Transverse colon (tissue), 4 donors: ENCODE data around the gene GBP6. TPM values are rescaled to one million over a fixed set of nuclear protein-coding genes. Genes with fewer than 3 reads are reported as not detected.
"Not testable (repeated sequence)": the region's sequence is repeated elsewhere in the genome, so short reads cannot be mapped to it uniquely, and the experiment has no call there.

Experiments used
- DNase-seq: peaks from one replicate; pipeline ENCODE4 v3.0.0-alpha.2; 2019
- H3K27ac ChIP-seq, 4 donors: fragments of 200-600 bp; sonication (generic); 2 replicates each; pipeline ENCODE4 v1.5.1; 2016 to 2018; ENCODE audit warnings: inconsistent platforms in 4 of 4
- H3K27me3 ChIP-seq: fragments of 200-600 bp; sonication (generic); 2 replicates; pipeline ENCODE4 v1.5.1; 2017; ENCODE audit warnings: inconsistent platforms
- H3K36me3 ChIP-seq, 4 donors: fragments of 200-600 bp; sonication (generic); 2 replicates each; pipeline ENCODE4 v1.5.1; 2017 to 2019; ENCODE audit warnings: inconsistent platforms in 4 of 4
- H3K4me1 ChIP-seq, 4 donors: fragments of 200-600 bp; sonication (generic); 2 replicates each; pipeline ENCODE4 v1.5.1; 2017 to 2020; ENCODE audit warnings: inconsistent platforms in 4 of 4
- H3K4me3 ChIP-seq, 4 donors: fragments of 200-600 bp; sonication (generic); 1 replicate in 1 of 4; 2 replicates in 3 of 4; pipeline versions ENCODE4 v1.5.1 to v1.6.1; 2017 to 2019; ENCODE audit warnings: inconsistent platforms in 4 of 4
- H3K9me3 ChIP-seq, 2 donors: fragments of 200-600 bp; sonication (generic); 2 replicates each; pipeline ENCODE4 v1.5.1; 2017 to 2019; ENCODE audit warnings: inconsistent platforms in 2 of 2
- EP300 ChIP-seq: sonication (generic); formaldehyde crosslinking; IDR thresholded peaks from one replicate; pipeline ENCODE4 v1.6.1; 2017; ENCODE audit warnings: antibody characterized with exemption, low read depth
- POLR2A ChIP-seq: fragments of 450-650 bp; IDR thresholded peaks from one replicate; pipeline ENCODE4 v1.6.1; 2016; ENCODE audit warnings: antibody characterized with exemption, mild to moderate bottlenecking, moderate library complexity
- POLR2AphosphoS5 ChIP-seq, 3 donors: sonication (generic); formaldehyde crosslinking; IDR thresholded peaks; one replicate each; pipeline ENCODE4 v1.6.1; 2016; ENCODE audit warnings: antibody characterized with exemption in 3 of 3
- whole genome bisulfite sequencing, 2 donors: methylation state at CpG; one replicate each; pipeline ENCODE4 v1.1.5; 2018; ENCODE audit warnings: low coverage in 1 of 2; 5-methylcytosine and 5-hydroxymethylcytosine counted together
- in situ Hi-C, 4 donors: fragments of 200-750 bp; cut with MboI; loops; one replicate each; pipeline versions ENCODE4 v1.15.0 to v1.15.1; 2017; ENCODE audit warnings: low sequenced_read_pairs in 3 of 4, low pct_ligation_motif_present in 1 of 4, low pct_unique_long_range_greater_than_20kb in 1 of 4
- intact Hi-C: fragments of 100-400 bp; cut with DNase I; formaldehyde crosslinking; loops from one replicate; pipeline ENCODE4 v1.15.1; 2023; ENCODE audit warnings: low total_unique reads
- total RNA-seq, 4 donors: library from RNA; depleted of rRNA; stranded (reverse); fragments of >200 nt; gene quantifications; one replicate each; pipeline ENCODE4 v1.1.0, GENCODE V29; 2016
- TF ChIP-seq, protein P1 (sequence below), 5 experiments: fragments of 200-600 bp in 3 of 5; fragments of 450-650 bp in 2 of 5; sonication (generic) in 3 of 5; IDR thresholded peaks; 1 replicate in 2 of 5; 2 replicates in 3 of 5; pipeline ENCODE4 v1.5.1; 2016 to 2017; ENCODE audit warnings: antibody characterized with exemption in 5 of 5, inconsistent platforms in 3 of 5, mild to moderate bottlenecking in 2 of 5, moderate library complexity in 1 of 5

GBP6 gene
- total RNA-seq, 4 donors from 2014 or later = not detected

DNA sequence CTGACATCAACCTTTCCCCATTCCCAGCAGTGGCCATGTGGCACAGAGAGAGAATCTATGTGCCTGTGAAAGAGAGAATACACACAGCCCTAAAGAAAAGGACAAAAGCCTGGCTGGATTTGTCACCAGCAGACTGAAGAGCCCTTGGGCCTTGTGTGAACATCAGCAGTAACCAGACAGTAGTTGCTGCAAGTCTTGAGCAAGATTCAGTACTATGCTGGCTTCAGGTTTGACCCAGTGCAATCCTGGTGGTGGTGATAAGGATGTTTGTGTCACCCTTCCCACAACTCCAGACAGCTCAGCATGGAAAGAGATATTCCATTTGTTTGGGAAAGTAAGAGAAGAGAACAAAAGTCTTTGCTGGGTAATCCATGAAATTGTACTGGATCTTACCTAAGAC lies 28.4 kb upstream of the GBP6 start:
- in situ Hi-C loops = no loop called here
- TF ChIP-seq POLR2AphosphoS5 (IDR thresholded peaks at IDR 0.05) = no peak
- TF ChIP-seq, protein P1, sequence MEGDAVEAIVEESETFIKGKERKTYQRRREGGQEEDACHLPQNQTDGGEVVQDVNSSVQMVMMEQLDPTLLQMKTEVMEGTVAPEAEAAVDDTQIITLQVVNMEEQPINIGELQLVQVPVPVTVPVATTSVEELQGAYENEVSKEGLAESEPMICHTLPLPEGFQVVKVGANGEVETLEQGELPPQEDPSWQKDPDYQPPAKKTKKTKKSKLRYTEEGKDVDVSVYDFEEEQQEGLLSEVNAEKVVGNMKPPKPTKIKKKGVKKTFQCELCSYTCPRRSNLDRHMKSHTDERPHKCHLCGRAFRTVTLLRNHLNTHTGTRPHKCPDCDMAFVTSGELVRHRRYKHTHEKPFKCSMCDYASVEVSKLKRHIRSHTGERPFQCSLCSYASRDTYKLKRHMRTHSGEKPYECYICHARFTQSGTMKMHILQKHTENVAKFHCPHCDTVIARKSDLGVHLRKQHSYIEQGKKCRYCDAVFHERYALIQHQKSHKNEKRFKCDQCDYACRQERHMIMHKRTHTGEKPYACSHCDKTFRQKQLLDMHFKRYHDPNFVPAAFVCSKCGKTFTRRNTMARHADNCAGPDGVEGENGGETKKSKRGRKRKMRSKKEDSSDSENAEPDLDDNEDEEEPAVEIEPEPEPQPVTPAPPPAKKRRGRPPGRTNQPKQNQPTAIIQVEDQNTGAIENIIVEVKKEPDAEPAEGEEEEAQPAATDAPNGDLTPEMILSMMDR (IDR thresholded peaks at IDR 0.05) = no peak
- TF ChIP-seq POLR2A = no peak
- TF ChIP-seq EP300 = no peak
- Histone ChIP-seq H3K27ac (no peak overlapping the region), H3K9me3 (no peaks in the 10 kb centered on the region), H3K4me3 (no peak overlapping the region), H3K4me1 (peaks cover 0 to 3% (median 0%) of the 10 kb centered on the region in 4 donors), H3K36me3 (no peaks in the 10 kb centered on the region), H3K27me3 (no peaks in the 10 kb centered on the region)
- no peak for DNase-seq
- intact Hi-C loops = no loop called here

DNA sequence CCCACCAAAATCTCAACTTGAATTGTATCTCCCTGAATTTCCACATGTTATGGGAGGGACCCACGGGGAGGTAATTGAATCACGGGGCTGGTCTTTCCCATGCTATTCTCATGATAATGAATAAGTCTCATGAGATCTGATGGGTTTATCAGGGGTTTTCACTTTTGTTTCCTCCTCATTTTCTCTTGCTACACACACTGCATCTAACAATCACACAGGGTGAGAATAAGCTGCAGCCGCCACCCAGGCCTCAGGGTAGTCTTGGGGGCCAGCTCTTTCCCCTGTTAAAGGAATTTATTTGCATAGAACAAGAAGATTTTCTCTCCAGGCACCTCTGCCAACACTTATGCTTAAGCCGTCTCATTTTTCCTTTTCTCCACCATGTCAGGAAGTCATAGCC lies 26.0 kb upstream of the GBP6 start:
- intact Hi-C loops = no loop called here

DNA sequence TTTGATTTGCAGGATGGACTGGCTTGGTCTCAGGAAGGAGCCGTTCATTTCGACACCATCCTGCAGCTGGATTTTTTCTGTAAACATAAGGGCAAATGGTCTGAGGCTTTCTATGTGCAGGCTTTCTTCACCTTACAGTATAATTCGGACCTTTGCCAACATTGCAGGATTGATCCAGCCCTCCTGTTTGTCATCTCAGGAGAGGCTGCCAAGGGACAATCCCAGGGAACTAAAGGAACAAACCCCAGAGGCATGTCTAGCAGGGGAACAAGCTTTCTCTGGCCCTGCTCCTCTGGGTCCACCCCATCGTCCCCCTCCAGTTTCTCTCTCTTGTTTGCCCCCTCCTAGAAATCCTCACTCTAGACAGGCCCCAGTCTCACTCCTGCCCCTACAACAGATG lies 24.8 kb upstream of the GBP6 start:
- Histone ChIP-seq H3K9me3 (no peaks in the 10 kb centered on the region), H3K4me3 (no peak overlapping the region), H3K27me3 (no peaks in the 10 kb centered on the region), H3K36me3 (no peaks in the 10 kb centered on the region), H3K27ac (no peak overlapping the region), H3K4me1 (no peaks in the 10 kb centered on the region)
- intact Hi-C loops (no loop called here), in situ Hi-C loops (no loop called here)
- TF ChIP-seq POLR2AphosphoS5 (IDR thresholded peaks at IDR 0.05) = no peak
- TF ChIP-seq, protein P1 (IDR thresholded peaks at IDR 0.05) = no peak
- no peak for TF ChIP-seq EP300
- TF ChIP-seq POLR2A = no peak
- DNase-seq = no peak
- WGBS, 2 donors = 56 to 70% methylated on average over 3 to 4 of the region's 4 CpGs

More for the DNA sequence above, 26.0 kb upstream of the GBP6 start:
- Histone ChIP-seq H3K27ac (no peak overlapping the region), H3K4me3 (no peak overlapping the region), H3K9me3 (no peaks in the 10 kb centered on the region), H3K36me3 (no peaks in the 10 kb centered on the region), H3K27me3 (no peaks in the 10 kb centered on the region), H3K4me1 (no peaks in the 10 kb centered on the region)
- 78% methylated on average over 4 of the region's 4 CpGs; no CpG with 5 or more reads in 1 of the 2 donors for WGBS, 2 donors
- TF ChIP-seq, protein P1 (IDR thresholded peaks at IDR 0.05) = no peak
- no peak for TF ChIP-seq POLR2AphosphoS5 (IDR thresholded peaks at IDR 0.05)
- TF ChIP-seq EP300 = no peak
- no peak for TF ChIP-seq POLR2A
- in situ Hi-C loops = no loop called here
- DNase-seq = no peak

DNA sequence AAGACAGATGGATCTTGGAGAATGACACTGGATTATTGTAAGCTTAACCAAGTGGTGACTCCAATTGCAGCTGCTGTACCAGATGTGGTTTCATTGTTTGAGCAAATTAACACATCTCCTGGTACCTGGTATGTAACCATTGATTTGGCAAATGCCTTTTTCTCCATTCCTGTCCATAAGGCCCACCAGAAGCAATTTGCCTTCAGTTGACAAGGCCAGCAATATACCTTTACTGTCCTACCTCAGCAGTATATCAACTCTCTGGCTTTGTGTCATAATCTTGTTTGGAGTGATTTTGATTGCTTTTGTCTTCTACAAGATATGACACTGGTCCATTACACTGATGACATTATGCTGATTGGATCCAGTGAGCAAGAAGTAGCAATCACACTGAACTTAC lies 18.4 kb upstream of the GBP6 start:
- DNase-seq, intact Hi-C loops, H3K9me3 ChIP-seq, in situ Hi-C loops, H3K27me3 ChIP-seq, H3K4me1 ChIP-seq, H3K36me3 ChIP-seq, H3K27ac ChIP-seq, H3K4me3 ChIP-seq: not testable (repeated sequence)

DNA sequence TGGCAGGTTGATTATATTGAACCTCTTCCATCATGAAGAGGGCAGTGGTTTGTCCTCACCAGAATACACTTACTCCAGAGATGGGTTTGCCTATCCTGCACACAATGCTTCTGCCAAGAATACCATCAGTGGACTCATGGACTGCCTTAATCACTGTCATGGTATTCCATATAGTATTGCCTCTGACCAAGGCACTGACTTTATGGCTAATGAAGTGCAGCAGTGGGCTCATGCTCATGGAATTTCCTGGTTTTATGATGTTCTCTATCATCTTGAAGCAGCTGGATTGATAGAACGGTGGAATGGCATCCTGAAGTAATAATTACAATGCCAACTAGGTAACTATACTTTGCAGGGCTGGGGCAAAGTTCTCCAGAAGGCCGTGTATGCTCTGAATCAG lies 16.6 kb upstream of the GBP6 start:
- H3K9me3 ChIP-seq = no peaks in the 10 kb centered on the region
- in situ Hi-C loops (no loop called here), intact Hi-C loops (no loop called here)
- no peak overlapping the region for H3K4me3 ChIP-seq
- H3K36me3 ChIP-seq = no peaks in the 10 kb centered on the region
- H3K27ac ChIP-seq = no peak overlapping the region
- WGBS, 2 donors = 36% methylated on average over 2 of the region's 2 CpGs; no CpG with 5 or more reads in 1 of the 2 donors
- no peak for DNase-seq
- TF ChIP-seq POLR2AphosphoS5 (IDR thresholded peaks at IDR 0.05) (no peak), EP300 (no peak), POLR2A (no peak)
- TF ChIP-seq, protein P1 (IDR thresholded peaks at IDR 0.05) = no peak
- H3K4me1 ChIP-seq = no peaks in the 10 kb centered on the region
- H3K27me3 ChIP-seq = no peaks in the 10 kb centered on the region
